SU-DHL-6 (cell line): ENCODE results near the gene TEX54.
"Not testable (repeated sequence)": the region's sequence is repeated elsewhere in the genome, so short reads cannot be mapped to it uniquely, and the experiment has no call there.

ENCODE experiments used
- CTCF ChIP-seq: fragments of 200-600 bp; sonication (generic); IDR thresholded peaks from one replicate; pipeline ENCODE4 v1.5.1; 2017; ENCODE audit warnings: antibody characterized with exemption, mild to moderate bottlenecking, low read length, moderate library complexity; ENCODE audit not compliant: insufficient read depth, poor library complexity, severe bottlenecking
- EZH2phosphoT487 ChIP-seq: fragments of 200-600 bp; sonication (generic), shearing (Covaris generic); conservative IDR thresholded peaks from 2 replicates; pipeline ENCODE4 v1.6.1; 2018; ENCODE audit warnings: mild to moderate bottlenecking, antibody characterized with exemption, low read length, moderate library complexity, mixed read lengths

GRCh38 chr11:62842891-62843290, 10.2 kb upstream of the TEX54 start:
- TF ChIP-seq CTCF, EZH2phosphoT487: not testable (repeated sequence)
